ENCODE data around the gene CLEC20A. TPM values are rescaled to one million over a fixed set of nuclear protein-coding genes. Genes with fewer than 3 reads are reported as not detected.

CLEC20A gene
- total RNA-seq, 1 donor from 2014 or later, result not detected

- H3K4me3 ChIP-seq, result no peak overlapping the region
- intact Hi-C loops (cut with DNase I), result loop anchor here (10.0 kb wide), 1 partner anchor 475 kb away; no protein-coding TSS in a partner anchor
- H3K9me3 ChIP-seq, result no peaks in the 10 kb centered on the region
- H3K27me3 ChIP-seq (ENCODE audit: low read depth), result no peaks in the 10 kb centered on the region
- no peak overlapping the region for H3K27ac ChIP-seq
- peaks cover 8% of the 10 kb centered on the region for H3K4me1 ChIP-seq
- no peaks in the 10 kb centered on the region for H3K36me3 ChIP-seq
- ATAC-seq (no peak), DNase-seq (no peak)
- TF ChIP-seq, protein P1, sequence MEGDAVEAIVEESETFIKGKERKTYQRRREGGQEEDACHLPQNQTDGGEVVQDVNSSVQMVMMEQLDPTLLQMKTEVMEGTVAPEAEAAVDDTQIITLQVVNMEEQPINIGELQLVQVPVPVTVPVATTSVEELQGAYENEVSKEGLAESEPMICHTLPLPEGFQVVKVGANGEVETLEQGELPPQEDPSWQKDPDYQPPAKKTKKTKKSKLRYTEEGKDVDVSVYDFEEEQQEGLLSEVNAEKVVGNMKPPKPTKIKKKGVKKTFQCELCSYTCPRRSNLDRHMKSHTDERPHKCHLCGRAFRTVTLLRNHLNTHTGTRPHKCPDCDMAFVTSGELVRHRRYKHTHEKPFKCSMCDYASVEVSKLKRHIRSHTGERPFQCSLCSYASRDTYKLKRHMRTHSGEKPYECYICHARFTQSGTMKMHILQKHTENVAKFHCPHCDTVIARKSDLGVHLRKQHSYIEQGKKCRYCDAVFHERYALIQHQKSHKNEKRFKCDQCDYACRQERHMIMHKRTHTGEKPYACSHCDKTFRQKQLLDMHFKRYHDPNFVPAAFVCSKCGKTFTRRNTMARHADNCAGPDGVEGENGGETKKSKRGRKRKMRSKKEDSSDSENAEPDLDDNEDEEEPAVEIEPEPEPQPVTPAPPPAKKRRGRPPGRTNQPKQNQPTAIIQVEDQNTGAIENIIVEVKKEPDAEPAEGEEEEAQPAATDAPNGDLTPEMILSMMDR (IDR thresholded peaks at IDR 0.05), result no peak
Measured at GRCh38 chr1:178529364-178530036, 32.7 kb upstream of the CLEC20A start.

DNA sequence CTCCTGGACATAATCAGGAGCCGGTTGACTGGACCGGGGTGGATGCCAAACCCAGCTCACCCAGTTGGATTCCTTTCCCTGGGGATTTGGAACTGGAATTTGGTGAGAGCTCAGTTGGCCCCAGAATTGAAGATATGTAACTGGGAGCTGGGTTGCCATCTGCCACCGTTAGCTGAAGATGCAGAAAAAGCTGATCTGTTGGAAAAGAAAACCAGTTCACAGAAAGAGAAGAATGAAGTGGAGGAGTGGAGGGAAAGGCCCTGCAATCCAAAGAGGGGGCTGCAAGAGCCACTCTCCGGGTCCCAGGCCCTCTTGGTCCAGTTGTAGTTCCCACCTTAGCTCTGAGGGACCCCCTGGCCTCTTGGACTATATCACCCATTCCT is 32.2 kb upstream of the CLEC20A start:
- TF ChIP-seq, protein P1 (IDR thresholded peaks at IDR 0.05), result no peak
- Histone ChIP-seq H3K9me3 (no peaks in the 10 kb centered on the region), H3K4me3 (no peak overlapping the region), H3K36me3 (no peaks in the 10 kb centered on the region), H3K27ac (no peak overlapping the region), H3K4me1 (peaks cover 8% of the 10 kb centered on the region), H3K27me3 (ENCODE audit: low read depth) (no peaks in the 10 kb centered on the region)
- intact Hi-C loops (cut with DNase I), result no loop called here
- no peak for ATAC-seq
- no peak for DNase-seq

DNA sequence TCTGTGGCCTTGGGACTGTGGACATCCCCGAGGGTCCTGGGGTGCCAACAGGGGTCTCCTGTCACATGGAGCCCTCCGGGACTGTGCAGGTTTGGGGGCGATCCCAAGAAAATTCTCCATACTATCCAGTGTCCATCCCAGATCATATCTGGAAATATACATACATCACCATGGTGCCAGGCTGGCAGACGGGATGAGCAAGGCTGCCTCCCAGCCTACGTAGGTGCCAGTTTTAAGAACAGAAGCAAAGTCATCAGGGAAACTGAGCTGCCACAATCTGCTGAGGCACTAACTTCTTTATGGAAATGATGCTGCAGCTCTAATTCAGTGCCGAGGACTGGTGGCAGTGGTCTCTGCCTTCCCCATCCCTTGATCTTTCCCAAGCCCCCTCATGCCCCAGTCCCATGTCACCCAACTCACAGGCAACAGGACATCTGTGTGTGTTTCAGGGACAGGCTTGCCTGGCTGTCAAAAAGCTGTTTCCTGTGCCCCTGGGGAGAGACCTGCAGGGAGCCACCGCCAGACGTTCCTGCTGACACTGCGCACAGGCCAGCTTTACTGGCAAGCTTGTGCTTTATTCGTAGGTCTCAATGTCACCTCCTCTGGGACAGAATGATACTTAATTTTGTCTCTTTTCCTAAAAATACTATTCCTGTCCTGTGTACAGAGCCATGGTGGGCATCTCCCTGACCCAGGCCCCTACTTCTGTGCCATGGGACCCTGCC is 31.6 kb upstream of the CLEC20A start:
- Histone ChIP-seq H3K36me3 (no peaks in the 10 kb centered on the region), H3K4me1 (peaks cover 8% of the 10 kb centered on the region), H3K27ac (no peak overlapping the region), H3K27me3 (ENCODE audit: low read depth) (no peaks in the 10 kb centered on the region), H3K4me3 (no peak overlapping the region), H3K9me3 (no peaks in the 10 kb centered on the region)
- DNase-seq (no peak), ATAC-seq (no peak)
- intact Hi-C loops (cut with DNase I), result no loop called here
- TF ChIP-seq, protein P1 (IDR thresholded peaks at IDR 0.05), result no peak

DNA sequence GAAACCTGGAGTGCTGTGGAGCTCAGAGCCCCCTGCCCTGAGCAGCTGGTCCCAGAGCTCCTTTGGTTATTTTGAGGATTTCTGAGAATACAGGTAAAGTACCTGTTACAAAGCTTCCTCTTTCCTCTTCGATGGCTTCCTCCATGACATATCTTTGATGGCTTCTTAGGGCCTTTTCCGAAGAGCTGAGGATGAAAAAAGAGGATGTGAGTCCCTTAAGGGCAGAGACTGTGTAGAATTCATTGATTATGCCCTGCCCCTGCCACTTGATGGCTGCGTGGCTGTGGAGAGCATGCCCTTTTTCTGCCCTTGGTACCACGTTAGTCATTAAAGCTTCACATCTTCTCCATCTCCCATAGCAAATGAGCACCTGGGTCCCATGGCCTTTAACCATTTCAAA is 30.4 kb upstream of the CLEC20A start:
- peaks cover 4% of the 10 kb centered on the region for H3K4me1 ChIP-seq
- H3K27ac ChIP-seq, result no peak overlapping the region
- H3K9me3 ChIP-seq, result no peaks in the 10 kb centered on the region
- ATAC-seq (no peak), DNase-seq (no peak)
- no peak overlapping the region for H3K4me3 ChIP-seq
- intact Hi-C loops (cut with DNase I), result no loop called here
- H3K36me3 ChIP-seq, result no peaks in the 10 kb centered on the region
- TF ChIP-seq, protein P1 (IDR thresholded peaks at IDR 0.05), result no peak
- H3K27me3 ChIP-seq (ENCODE audit: low read depth), result no peaks in the 10 kb centered on the region

DNA sequence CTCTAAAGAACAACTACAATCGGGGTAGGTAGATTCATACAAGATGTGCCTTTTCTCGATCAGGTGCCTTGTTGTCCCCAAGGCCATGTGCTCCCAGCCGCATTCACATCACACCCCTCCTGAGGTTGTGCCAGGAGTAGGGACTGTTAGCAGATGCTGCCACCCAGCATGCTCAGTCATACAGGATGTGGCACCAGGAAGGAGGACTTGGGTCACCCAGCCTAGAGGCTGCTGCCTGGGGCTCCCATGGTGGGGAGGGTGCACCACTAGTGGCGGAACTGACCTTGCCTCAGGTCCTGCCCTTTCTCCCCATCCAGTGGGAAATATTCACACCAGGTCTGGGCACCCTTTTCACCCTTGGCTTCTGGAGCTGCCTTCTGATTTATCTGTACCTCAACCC is 24.5 kb upstream of the CLEC20A start:
- DNase-seq (no peak), ATAC-seq (no peak)

More for the DNA sequence above, 24.5 kb upstream of the CLEC20A start:
- Histone ChIP-seq H3K4me1 (no peaks in the 10 kb centered on the region), H3K4me3 (no peak overlapping the region), H3K27ac (no peak overlapping the region), H3K27me3 (ENCODE audit: low read depth) (no peaks in the 10 kb centered on the region), H3K36me3 (no peaks in the 10 kb centered on the region), H3K9me3 (no peaks in the 10 kb centered on the region)
- intact Hi-C loops (cut with DNase I), result no loop called here
- TF ChIP-seq, protein P1 (IDR thresholded peaks at IDR 0.05), result no peak

All from lower lobe of right lung (tissue), 2 donors.